Hepatocyte (in vitro differentiated cells): ENCODE measurements around the gene ATP10D. TPM values are rescaled to one million over a fixed set of nuclear protein-coding genes. Genes with fewer than 3 reads are reported as not detected.

Experiments
- DNase-seq: peaks from one replicate; pipeline ENCODE4 v3.0.0-alpha.2; 2016; ENCODE audit warnings: low spot score
- H2AFZ ChIP-seq: fragments of 200-600 bp; sonication (generic); 2 replicates; pipeline ENCODE4 v1.6.0; 2016; ENCODE audit warnings: antibody characterized with exemption, mild to moderate bottlenecking
- H3K27ac ChIP-seq: fragments of 200-600 bp; sonication (generic); 2 replicates; pipeline ENCODE4 v1.5.1; 2016; ENCODE audit warnings: mild to moderate bottlenecking
- H3K27me3 ChIP-seq: fragments of 200-600 bp; sonication (generic); 2 replicates; pipeline ENCODE4 v1.6.1; 2016
- H3K36me3 ChIP-seq: fragments of 200-600 bp; sonication (generic); replicated peaks from 2 replicates; pipeline ENCODE4 v1.5.1; 2016; ENCODE audit warnings: low read depth; ENCODE audit not compliant: insufficient read depth
- H3K4me1 ChIP-seq: fragments of 200-600 bp; sonication (generic); 2 replicates; pipeline ENCODE4 v1.5.1; 2016; ENCODE audit warnings: mild to moderate bottlenecking, moderate library complexity; ENCODE audit not compliant: insufficient read depth
- H3K4me2 ChIP-seq: fragments of 200-600 bp; sonication (generic); 2 replicates; pipeline ENCODE4 v1.6.0; 2016
- H3K4me3 ChIP-seq: fragments of 200-600 bp; sonication (generic); 2 replicates; pipeline ENCODE4 v1.5.1; 2016; ENCODE audit warnings: mild to moderate bottlenecking
- H3K79me2 ChIP-seq: fragments of 200-600 bp; sonication (generic); 2 replicates; pipeline ENCODE4 v1.6.0; 2017; ENCODE audit warnings: mild to moderate bottlenecking
- H3K9me2 ChIP-seq: fragments of 200-600 bp; sonication (generic); replicated peaks from 2 replicates; pipeline ENCODE4 v1.6.0; 2017; ENCODE audit warnings: mild to moderate bottlenecking; ENCODE audit not compliant: insufficient read depth
- H3K9me3 ChIP-seq: fragments of 200-600 bp; sonication (generic); 2 replicates; pipeline ENCODE4 v1.5.1; 2016; ENCODE audit warnings: low read depth, mild to moderate bottlenecking
- H4K20me1 ChIP-seq: fragments of 200-600 bp; sonication (generic); 2 replicates; pipeline ENCODE4 v1.6.0; 2016; ENCODE audit warnings: mild to moderate bottlenecking; ENCODE audit not compliant: insufficient read depth, poor library complexity, severe bottlenecking
- CTCF ChIP-seq: fragments of 200-600 bp; sonication (generic); IDR thresholded peaks from 2 replicates; pipeline ENCODE4 v1.5.1; 2016; ENCODE audit warnings: antibody characterized with exemption, mild to moderate bottlenecking; ENCODE audit not compliant: poor library complexity
- EZH2 ChIP-seq: fragments of 200-600 bp; sonication (generic); IDR thresholded peaks from 2 replicates; pipeline ENCODE4 v1.6.1; 2016; ENCODE audit warnings: antibody characterized with exemption, mild to moderate bottlenecking, borderline replicate concordance
- EZH2phosphoT487 ChIP-seq: fragments of 200-600 bp; sonication (generic); IDR thresholded peaks from one replicate; pipeline ENCODE4 v1.6.1; 2018; ENCODE audit warnings: antibody characterized with exemption, mild to moderate bottlenecking, low read depth, moderate library complexity; ENCODE audit not compliant: unreplicated experiment, severe bottlenecking
- WGBS: methylation state at CpG from one replicate; pipeline ENCODE4 v1.1.6; 2016; ENCODE audit warnings: low lambda C conversion rate; ENCODE audit errors: missing lambda C conversion rate; 5-methylcytosine and 5-hydroxymethylcytosine counted together
- polyA plus RNA-seq: library from polyadenylated mRNA; unstranded; fragments of >200 nt; fragmentation: Nextera tagmentation; extraction: Ambion mirVana; gene quantifications from 2 replicates; pipeline ENCODE4 v1.2.1, GENCODE V29; 2016
- total RNA-seq: library from RNA; depleted of rRNA; stranded (reverse); fragments of >200 nt; gene quantifications from 2 replicates; pipeline ENCODE4 v1.2.3, GENCODE V29; 2014

ATP10D gene
- total and polyA plus RNA-seq, 2 experiments from 2014 or later = 8.0 to 14.7 TPM

- WGBS = 68% methylated on average over 3 of the region's 3 CpGs
Observed at GRCh38 chr4:47473141-47473750, 11.8 kb upstream of the ATP10D start.

GRCh38 chr4:47474799-47475198 lies 10.3 kb upstream of the ATP10D start:
- Histone ChIP-seq H2AFZ (no peak overlapping the region), H4K20me1 (no peaks in the 10 kb centered on the region), H3K9me2 (no peaks in the 10 kb centered on the region), H3K9me3 (no peaks in the 10 kb centered on the region), H3K27ac (no peak overlapping the region), H3K4me3 (no peak overlapping the region), H3K4me1 (no peaks in the 10 kb centered on the region), H3K27me3 (no peaks in the 10 kb centered on the region), H3K4me2 (no peak overlapping the region), H3K79me2 (no peaks in the 10 kb centered on the region), H3K36me3 (no peaks in the 10 kb centered on the region)
- TF ChIP-seq EZH2phosphoT487 (no peak), EZH2 (no peak), CTCF (no peak)
- 86% methylated on average over 4 of the region's 4 CpGs for WGBS
- no peak for DNase-seq

More at GRCh38 chr4:47473141-47473750, 11.8 kb upstream of the ATP10D start:
- Histone ChIP-seq H3K9me2 (no peaks in the 10 kb centered on the region), H3K27ac (no peak overlapping the region), H3K9me3 (no peaks in the 10 kb centered on the region), H3K27me3 (no peaks in the 10 kb centered on the region), H3K4me3 (no peak overlapping the region), H3K4me2 (no peak overlapping the region), H3K79me2 (no peaks in the 10 kb centered on the region), H3K4me1 (no peaks in the 10 kb centered on the region), H4K20me1 (no peaks in the 10 kb centered on the region), H2AFZ (no peak overlapping the region), H3K36me3 (no peaks in the 10 kb centered on the region)
- no peak for DNase-seq
- TF ChIP-seq CTCF = no peak
- no peak for TF ChIP-seq EZH2phosphoT487
- TF ChIP-seq EZH2 = no peak

GRCh38 chr4:47475411-47475810 lies 9.7 kb upstream of the ATP10D start:
- Histone ChIP-seq H3K9me3 (no peaks in the 10 kb centered on the region), H2AFZ (no peak overlapping the region), H3K27me3 (no peaks in the 10 kb centered on the region), H3K9me2 (no peaks in the 10 kb centered on the region), H3K4me3 (no peak overlapping the region), H3K4me1 (no peaks in the 10 kb centered on the region), H3K27ac (no peak overlapping the region), H3K36me3 (no peaks in the 10 kb centered on the region), H3K79me2 (no peaks in the 10 kb centered on the region), H4K20me1 (no peaks in the 10 kb centered on the region), H3K4me2 (no peak overlapping the region)
- no peak for DNase-seq
- 81% methylated on average over 1 of the region's 1 CpG for WGBS
- TF ChIP-seq EZH2phosphoT487 = no peak
- TF ChIP-seq EZH2 = no peak
- no peak for TF ChIP-seq CTCF

- Histone ChIP-seq H3K9me3 (no peaks in the 10 kb centered on the region), H3K79me2 (no peaks in the 10 kb centered on the region), H4K20me1 (no peaks in the 10 kb centered on the region), H3K4me1 (no peaks in the 10 kb centered on the region), H3K27me3 (no peaks in the 10 kb centered on the region), H3K4me3 (no peak overlapping the region), H3K4me2 (no peak overlapping the region), H3K36me3 (no peaks in the 10 kb centered on the region), H3K27ac (no peak overlapping the region), H3K9me2 (no peaks in the 10 kb centered on the region), H2AFZ (no peak overlapping the region)
- TF ChIP-seq EZH2 = no peak
- TF ChIP-seq CTCF = no peak
- TF ChIP-seq EZH2phosphoT487 = no peak
- no peak for DNase-seq
- 75% methylated on average over 4 of the region's 4 CpGs for WGBS
Observed at GRCh38 chr4:47478804-47479203, 6.3 kb upstream of the ATP10D start.
